Measurements from ENCODE around the gene ACP5.
"Not testable (repeated sequence)": the region's sequence is repeated elsewhere in the genome, so short reads cannot be mapped to it uniquely, and the experiment has no call there.

The ACP5 gene

DNA sequence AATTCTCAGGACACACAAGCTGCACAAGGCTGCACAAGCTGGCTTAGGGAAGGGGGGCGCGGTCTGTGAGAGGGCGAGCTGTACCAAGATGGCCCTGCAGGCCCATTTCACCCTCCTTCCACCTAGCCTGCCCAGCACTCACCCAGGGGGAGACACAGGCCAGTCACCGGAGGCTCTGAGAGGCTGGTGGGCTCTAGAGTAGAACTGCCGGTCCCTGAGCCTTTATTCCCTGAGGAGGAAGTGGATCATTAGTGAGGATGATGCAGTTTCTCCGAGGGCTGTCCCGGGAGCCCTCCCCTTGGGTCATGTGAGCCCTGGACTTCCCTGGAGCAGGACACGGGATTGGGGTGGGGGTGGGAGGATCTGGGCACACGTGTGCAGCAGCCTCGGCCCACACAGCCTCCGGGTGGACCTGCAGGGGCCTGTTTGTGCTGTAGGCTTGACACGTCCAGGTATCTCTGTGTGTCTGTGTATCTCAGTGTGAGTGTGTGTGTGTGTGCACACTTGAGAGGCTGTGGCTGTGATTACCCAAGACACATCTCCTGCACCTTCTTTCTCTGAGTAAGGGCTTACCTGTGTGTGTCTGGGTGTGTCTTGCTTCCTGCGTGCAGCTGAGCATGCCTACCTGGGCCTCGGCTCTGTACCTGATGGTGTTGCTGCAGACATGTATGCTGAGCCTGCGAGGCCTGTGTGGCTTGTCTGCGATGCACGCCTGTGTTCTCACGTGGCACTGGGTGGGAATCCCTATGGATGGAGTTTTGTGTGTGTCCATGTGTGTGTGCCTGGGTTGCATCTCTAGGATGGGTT, at the start of gene ACP5:
TSS of gene ACP5 (minus strand) at position 195 of the 807 bp plus-strand sequence. CDS start 328 bp downstream, outside the sequence.
- no peak for DNase-seq (ENCODE audit: extremely low read depth in 1 of 2, low read depth in 1 of 2)

DNA sequence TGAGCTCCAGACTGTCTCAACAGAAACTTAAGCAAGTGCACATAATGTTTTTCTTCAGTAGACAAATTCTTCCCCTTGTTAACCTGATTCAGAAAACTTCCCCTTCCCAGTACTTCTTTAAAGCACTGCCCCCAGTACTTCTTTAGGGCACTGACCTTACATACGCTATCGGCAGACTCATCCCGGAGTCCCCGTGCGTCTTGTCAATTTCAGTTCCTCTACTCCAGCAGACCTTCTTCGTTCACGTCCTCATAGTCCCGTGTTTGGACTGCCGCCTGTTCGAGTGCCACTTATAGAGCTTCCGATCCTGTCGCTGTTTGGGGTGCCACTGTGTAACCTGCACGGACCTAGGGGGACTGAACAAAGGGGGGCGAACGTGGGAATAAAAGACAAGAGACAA, 48.8 kb upstream of the ACP5 start:
- no peak for DNase-seq (ENCODE audit: extremely low read depth in 1 of 2, low read depth in 1 of 2)

DNA sequence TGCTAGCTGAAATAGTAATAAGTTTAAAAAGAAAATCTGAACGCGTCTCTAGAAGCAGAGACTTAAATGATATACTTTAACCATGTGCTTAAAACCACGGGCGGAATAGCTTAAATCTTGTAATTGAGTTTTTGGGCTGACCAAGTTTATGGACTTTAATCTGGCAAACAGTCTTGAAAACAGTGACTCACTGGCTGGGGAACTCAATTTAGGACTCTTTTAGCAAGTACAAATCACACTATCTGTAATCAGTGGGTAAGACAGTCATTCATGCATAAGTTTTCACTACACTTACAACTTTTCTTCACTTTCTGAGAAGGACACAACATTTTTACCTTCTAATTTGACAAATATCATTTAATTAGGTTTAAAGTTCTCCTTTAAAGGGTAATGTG, 46.6 kb upstream of the ACP5 start:
- DNase-seq (ENCODE audit: extremely low read depth in 1 of 2, low read depth in 1 of 2), result no peak

DNA sequence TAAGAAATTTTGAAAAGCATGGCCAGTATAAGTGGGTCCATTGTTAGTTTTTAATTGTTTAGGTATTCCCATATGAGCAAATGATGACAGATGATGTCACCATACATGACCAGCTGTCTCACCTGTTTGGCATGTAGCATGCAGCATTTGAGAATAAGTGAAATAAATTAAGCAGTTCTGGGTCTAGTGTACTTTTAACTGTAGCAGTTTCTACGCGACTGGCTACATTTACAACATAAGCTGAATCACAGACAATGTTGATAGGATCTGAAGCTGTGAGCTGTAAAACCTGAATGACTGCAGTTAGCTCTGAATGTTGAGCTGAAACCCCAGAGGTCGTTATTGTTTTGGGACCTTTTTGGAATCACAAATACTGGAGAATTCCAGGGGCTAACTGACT, 45.0 kb upstream of the ACP5 start:
- DNase-seq (ENCODE audit: extremely low read depth in 1 of 2, low read depth in 1 of 2), result not testable (repeated sequence)

DNA sequence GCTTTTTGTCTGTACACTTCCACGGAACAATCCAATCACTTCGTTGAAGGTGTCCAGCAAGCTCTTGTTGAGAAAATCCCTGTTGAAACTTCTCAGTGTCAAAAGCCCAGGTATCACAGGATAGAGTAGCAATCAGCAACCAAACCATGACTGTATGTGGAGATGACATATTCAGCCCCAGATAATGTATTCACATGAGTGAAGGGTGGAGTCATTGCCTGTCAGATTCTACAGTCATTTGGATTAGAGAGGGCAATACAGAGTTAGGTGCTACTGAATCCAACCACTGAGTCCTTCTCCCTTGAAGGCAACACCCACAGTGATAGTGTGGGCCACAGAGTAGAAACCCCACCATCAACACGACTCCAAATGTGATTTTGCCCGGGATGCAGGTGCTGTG, 43.1 kb upstream of the ACP5 start:
- DNase-seq (ENCODE audit: extremely low read depth in 1 of 2, low read depth in 1 of 2), result no peak

DNA sequence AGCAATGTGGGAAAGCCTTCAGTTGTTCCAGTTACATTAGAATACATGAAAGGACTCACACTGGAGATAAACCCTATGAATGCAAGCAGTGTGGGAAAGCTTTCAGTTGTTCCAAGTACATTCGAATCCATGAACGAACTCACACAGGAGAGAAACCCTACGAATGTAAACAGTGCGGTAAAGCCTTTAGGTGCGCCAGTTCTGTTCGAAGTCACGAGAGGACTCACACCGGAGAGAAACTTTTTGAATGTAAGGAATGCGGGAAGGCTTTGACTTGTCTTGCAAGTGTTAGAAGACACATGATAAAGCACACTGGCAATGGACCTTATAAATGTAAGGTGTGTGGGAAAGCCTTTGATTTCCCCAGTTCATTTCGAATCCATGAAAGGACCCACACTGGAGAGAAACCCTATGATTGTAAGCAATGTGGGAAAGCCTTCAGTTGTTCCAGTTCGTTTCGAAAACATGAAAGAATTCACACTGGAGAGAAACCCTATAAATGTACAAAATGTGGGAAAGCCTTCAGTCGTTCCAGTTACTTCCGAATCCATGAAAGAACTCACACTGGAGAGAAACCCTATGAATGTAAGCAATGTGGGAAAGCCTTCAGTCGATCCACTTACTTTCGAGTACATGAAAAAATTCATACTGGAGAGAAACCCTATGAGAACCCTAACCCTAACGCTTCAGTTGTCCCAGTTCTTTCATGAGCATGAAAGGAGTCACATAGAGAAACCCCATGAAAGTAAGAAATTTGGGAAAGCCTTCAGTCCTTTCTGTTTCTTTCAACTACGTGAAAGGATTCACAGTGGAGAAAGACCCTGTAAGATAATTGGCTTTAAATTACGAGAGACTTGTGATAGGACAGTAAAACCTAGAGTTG, 40.0 kb upstream of the ACP5 start:
- no peak for DNase-seq (ENCODE audit: extremely low read depth in 1 of 2, low read depth in 1 of 2)

DNA sequence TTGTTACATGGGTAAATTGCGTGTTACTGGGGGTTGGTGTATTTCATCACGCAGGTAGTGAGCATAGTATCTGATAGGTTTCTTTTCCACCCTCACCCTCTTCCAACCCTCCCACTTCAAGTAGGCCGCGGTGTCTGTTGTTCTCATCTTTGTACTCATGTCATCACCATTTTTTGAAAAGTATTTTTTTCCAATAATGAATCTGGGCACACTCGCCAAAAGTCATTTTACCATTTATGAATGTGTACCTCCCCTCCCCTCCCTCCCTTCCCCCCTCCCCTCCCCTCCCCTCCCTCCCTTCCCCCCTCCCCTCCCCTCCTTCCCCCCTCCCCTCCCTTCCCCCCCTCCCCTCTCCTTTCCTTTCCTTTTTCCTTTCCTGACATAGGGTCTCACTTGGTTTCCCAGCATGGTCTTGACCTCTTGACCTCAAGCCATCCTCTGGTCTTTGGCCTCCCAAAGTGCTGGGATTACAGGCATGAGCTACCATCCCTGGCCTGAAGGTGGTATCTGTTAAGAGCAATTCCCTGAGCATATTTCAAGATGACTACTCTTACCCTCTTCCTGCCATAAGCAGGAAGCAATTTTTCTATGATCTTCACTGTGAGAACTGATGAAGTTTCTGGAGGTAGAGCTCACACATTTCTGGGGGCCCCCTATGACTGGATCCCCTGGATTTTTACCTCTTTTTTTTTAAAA, 35.5 kb upstream of the ACP5 start:
- DNase-seq (ENCODE audit: extremely low read depth in 1 of 2, low read depth in 1 of 2), result no peak

DNA sequence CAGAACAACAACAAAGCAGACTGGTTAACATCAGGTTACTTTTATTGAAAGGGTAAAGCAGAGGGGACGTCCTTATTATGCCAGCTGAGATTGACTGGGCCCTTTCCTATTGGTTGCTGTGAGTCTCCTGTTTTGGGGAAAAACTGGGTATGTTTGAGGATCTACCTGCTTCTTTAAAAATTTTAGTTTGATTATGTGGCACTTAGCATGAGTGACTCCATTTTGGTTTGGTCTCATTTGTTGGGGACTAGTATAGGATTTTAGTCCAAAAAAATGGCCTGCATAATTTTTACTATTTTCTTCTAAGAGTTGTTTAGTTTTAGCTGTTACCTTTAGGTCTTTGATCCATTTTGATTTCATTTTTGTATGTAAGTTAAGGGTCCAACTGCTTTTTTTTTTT, 34.3 kb upstream of the ACP5 start:
- DNase-seq (ENCODE audit: extremely low read depth in 1 of 2, low read depth in 1 of 2), result no peak

DNA sequence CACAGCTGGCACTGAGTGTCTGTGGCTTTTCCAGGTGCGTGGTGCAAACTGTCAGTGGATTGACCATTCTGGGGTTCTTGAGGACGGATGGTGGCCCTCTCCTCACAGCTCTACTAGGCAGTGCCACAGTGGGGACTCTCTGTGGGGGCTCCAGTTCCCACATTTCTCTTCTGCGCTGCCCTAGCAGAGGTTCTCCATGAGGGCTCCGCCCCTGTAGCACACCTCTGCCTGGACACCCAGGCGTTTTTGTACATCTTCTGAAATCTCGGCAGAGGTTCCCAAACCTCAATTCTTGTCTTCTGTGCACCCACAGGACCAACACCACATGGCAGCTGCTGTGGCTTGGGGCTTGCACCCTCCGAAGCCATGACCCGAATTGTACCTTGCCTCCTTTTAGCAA, 29.0 kb upstream of the ACP5 start:
- no peak for DNase-seq (ENCODE audit: extremely low read depth in 1 of 2, low read depth in 1 of 2)

DNA sequence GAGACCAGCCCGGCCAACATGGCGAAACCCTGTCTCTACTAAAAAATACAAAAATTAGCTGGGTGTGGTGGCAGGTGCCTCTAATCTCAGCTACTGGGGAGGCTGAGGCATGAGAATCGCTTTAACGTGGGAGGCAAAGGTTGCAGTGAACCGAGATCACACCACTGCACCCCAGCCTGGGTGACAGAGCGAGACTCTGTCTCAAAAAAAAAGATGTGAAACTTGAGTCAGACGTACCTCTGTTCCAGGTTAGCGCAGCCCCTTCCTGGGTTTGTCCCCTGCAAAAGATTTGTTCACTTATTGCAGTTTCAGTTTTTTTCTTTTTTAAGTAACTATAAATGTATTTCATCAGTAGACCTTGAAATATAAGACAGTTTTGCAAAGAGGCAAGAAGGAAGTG, 22.3 kb upstream of the ACP5 start:
- DNase-seq (ENCODE audit: extremely low read depth in 1 of 2, low read depth in 1 of 2), result not testable (repeated sequence)

DNA sequence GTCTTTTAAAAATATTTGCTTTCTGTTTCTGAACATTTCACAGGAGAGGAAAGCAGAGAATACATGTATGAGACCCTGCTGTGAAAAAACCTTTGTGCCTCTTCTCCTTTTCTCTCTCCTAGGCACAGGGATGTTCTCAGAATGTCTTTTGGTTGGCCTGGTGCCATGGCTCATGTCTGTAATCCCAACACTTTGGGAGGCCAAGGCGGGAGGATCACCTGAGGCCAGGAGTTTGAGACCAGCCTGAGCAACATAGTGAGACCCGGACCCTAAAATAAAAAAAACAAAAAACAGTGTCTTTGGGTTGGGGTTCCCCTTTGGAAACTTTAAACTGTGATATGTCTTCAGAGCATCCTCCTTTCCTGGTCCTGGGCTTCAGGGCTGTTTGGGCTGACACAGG, 21.3 kb upstream of the ACP5 start:
- DNase-seq (ENCODE audit: extremely low read depth in 1 of 2, low read depth in 1 of 2), result no peak

DNA sequence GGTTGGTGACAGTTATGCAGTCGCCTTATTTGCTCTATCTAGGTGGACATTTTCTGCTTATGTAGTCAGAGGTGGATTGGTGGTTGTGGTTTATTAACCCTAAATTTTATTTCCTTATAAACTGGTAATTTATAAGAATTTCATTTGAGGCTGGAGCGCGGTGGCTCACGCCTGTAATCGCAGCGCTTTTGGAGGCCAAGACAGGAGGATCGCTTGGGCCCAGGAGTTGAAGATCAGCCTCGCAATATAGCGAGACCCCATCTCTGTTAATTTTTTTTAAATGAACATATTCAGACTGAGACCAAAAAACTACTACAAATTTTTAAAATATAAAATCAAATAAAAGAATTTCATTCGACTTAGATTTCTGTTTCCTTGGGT, 20.6 kb upstream of the ACP5 start:
- no peak for DNase-seq (ENCODE audit: extremely low read depth in 1 of 2, low read depth in 1 of 2)

DNA sequence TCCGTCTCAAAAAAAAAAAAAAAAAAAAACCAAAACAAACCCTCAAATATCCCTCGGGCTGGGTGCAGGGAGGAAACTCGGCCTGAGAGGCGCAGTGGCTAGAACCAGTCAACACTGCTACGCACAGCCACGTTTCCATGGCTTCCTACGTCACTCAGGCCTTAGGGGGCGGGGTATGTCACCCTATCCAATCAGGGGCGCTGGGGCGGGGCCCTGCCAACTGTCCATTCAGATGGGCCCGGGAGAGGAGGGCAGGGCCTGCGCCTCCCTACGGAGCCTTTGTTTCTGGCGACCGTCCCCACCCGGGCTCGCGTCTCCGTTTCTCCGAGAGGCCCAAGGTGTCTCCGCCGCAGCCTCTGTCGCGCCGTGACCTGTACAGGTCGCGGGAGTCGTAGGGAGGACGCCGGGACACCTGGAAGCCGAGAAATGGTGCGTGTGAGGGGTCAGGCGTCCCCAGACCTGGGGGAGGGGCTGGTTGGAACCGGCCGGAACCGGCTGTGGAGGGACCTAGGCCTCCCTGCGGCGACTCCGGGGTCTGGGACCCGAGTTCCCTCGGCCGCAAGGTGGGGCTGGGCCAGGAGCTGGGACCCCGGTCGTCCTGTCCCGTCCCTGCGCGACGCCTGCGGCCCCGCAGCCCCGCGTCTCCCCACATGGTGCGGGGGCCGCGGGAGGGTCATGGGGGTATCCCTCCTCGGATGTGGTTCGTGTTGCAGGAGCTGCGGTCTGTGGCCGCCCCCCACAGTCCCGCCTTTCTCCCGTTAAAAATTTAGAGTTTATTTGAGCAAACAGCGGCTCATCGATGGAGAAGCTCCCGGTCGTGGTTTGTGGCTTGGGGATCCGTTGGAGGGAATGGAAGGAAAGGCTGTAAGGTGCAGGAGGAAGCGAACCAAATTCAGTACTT, 20.0 kb upstream of the ACP5 start, which contains the start of gene ZNF627:
TSS of gene ZNF627 (plus strand) at position 282 of the 901 bp plus-strand sequence. CDS start at position 427, 145 bp downstream.
- DNase-seq (ENCODE audit: extremely low read depth in 1 of 2, low read depth in 1 of 2), result peak; percentile 95 to 96

DNA sequence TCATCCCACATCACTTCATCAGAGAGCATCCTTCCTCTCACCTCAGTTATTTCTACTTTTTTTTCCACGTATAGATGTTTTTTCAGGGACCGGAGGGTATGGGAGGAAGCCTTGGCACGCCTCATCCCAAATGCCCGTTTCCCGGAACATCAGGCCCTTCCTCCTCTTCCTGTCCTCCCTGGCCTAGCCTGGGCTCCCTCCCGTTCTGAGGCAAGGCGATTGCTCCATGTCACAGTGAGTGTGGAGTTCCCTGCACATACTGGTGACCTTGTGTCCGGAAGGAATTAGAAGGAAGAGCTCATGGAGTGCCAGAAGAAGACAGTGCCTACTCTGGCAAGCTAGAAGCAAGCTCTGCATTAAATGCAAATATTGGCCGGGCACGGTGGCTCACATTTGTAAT, 18.7 kb upstream of the ACP5 start:
- DNase-seq (ENCODE audit: extremely low read depth in 1 of 2, low read depth in 1 of 2), result no peak

DNA sequence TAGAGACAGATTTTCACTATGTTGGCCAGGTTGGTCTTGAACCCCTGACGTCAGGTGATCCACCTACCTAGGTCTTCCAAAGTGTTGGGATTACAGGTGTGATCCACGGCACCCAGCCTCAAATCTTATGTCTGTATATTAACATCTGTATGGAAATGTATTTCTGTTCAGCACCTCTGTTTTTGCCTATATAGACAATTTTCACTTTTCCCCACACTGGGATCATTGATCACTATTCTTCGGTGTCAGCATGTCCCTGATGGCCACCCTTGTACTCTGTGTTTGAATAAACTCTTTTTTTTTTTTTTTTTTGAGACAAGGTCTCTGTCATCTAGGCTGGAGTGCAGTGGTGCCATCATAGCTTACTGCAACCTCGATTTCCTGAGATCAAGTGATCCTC, 16.6 kb upstream of the ACP5 start:
- DNase-seq (ENCODE audit: extremely low read depth in 1 of 2, low read depth in 1 of 2), result no peak

DNA sequence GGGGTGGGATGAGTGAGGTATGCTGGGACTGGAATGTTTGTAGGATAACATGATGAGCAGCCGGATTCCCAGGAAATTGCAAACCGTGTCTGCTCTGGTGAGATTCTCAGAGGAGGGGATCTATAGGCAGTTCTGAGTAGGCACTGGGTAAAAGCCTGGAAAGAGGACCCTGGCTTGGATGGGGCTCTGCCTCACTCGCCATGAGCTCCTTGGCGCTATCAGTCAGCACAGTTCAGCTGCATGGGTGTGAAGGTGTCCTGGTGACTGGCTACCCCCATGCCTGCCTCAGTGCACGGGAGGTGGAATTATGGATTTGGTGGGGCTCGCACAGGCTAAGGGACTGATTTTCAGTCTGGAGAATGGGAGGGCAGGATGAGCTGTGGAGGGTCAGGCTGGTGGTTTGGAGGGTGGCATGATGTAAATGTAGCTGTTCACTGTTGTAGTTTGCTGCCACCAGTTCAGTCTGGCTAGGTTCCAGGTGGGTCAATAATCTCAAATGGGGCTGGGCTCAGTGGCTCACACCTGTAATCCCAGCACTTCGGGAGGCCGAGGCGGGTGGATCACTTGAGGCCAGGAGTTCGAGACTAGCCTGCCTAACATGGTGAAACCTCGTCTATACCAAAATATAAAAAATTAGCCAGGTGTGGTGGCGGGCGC, 10.7 kb upstream of the ACP5 start:
- no peak for DNase-seq (ENCODE audit: extremely low read depth in 1 of 2, low read depth in 1 of 2)

DNA sequence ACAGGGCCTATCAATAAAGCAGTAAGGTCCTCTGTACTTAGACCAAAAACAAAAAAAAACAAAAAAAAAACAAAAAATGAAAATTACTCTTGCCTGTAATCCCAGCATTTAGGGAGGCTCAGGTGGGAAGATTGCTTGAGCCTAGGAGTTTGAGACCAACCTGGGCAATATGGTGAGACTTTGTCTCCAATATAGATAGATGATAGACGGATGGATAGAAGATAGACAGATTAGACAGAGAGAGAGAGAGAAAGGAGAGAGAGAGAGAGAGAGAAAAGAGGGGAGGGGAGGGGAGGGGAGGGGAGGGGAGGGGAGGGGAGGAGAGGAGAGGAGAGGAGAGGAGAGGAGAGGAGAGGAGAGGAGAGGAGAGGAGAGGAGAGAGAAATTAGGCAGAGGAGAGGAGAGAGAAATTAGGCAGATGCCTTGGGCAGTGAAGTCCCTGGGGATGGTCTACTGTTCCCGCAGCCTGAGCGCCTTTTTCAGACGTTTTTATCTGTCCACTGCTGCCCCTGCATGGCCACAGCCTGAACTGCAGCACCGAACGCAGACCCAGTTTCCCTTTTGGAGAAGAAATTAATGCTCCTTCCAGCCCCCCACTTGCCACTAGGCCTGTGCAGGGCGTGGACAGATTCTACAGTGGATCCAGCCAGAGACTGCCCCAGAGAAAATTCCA, 10.0 kb upstream of the ACP5 start:
- DNase-seq (ENCODE audit: extremely low read depth in 1 of 2, low read depth in 1 of 2), result peak; percentile 37 to 58

DNA sequence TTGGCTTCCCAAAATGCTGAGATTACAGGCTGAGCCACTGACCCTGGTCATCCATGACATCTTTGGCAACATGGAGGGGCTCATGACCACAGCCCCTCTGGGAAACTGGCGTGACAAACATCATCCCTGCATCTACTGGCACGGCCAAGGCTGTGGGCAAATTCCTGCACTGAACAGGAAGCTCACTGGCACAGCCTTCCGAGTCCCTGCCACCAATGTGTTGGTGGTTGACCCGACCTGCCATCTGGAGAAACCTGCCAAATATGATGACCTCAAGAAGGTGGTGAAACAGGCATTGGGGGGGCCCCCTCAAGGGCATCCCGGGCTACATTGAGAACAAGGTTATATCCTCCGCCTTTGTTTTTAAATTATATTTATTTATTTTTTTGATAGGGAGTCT, 8.9 kb upstream of the ACP5 start:
- DNase-seq (ENCODE audit: extremely low read depth in 1 of 2, low read depth in 1 of 2), result no peak

DNA sequence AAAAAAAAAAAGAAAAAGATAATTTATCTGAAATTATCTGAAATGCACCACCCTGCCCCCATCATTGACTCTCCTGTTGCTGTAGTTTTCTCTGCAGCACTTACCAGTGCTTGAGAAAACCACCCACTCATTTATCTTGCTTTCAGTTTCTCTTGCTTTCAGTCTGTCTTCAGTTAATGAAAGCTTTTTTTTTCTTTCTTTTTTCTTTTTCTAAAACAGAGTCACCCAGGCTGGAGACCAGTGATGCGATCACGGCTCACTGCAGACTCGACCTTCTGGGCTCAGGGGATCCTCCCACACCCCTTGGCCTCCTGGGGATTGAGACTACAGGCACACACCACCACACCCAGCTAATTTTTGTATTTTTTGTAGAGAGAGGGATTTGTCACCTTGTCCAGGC, 4.3 kb upstream of the ACP5 start:
- DNase-seq (ENCODE audit: extremely low read depth in 1 of 2, low read depth in 1 of 2), result no peak

Measured in activated CD8-positive, alpha-beta memory T cell treated with anti-CD3 and anti-CD28 coated beads for 1 hour (primary cell).